GM12891 (cell line): ENCODE measurements around the gene PTER.

ENCODE experiments used
- POLR2A ChIP-seq: IDR thresholded peaks from 2 replicates; pipeline ENCODE4 v1.6.1; 2011; ENCODE audit warnings: low read depth, low read length, control low read depth
- POLR2AphosphoS5 ChIP-seq: IDR thresholded peaks from 2 replicates; pipeline ENCODE4 v1.6.1; 2011; ENCODE audit warnings: low read depth, low read length, control low read depth
- TAF1 ChIP-seq: IDR thresholded peaks from 2 replicates; pipeline ENCODE4 v1.6.1; 2011; ENCODE audit warnings: low read depth, low read length, control low read depth

- TF ChIP-seq POLR2A (no peak), TAF1 (no peak), POLR2AphosphoS5 (no peak)
These were observed 4.5 kb downstream of the PTER start for GRCh38 chr10:16441173-16441840.
